Subcutaneous adipose tissue (tissue), 4 donors: Measurements from ENCODE around the gene VSIG8. TPM values are rescaled to one million over a fixed set of nuclear protein-coding genes. Genes with fewer than 3 reads are reported as not detected.

Source experiments
- CTCF ChIP-seq: fragments of 450-650 bp; IDR thresholded peaks from one replicate; pipeline ENCODE4 v1.5.1; 2016; ENCODE audit warnings: low read depth, mild to moderate bottlenecking, control low read depth, antibody characterized with exemption, moderate library complexity
- small RNA-seq: library from RNA; depleted of rRNA; stranded (forward); fragments of <200 nt; gene quantifications from one replicate; pipeline ENCODE3, GENCODE V24; 2016
- total RNA-seq, 4 donors: library from RNA; depleted of rRNA; stranded (reverse); fragments of >200 nt; gene quantifications; one replicate each; pipeline ENCODE4 v1.1.0, GENCODE V29; 2016

Gene VSIG8
- total RNA-seq, 4 donors from 2014 or later, result not detected

GRCh38 chr1:159817276-159818041 lies 45.0 kb downstream of the VSIG8 start:
- no peak for TF ChIP-seq CTCF

GRCh38 chr1:159815926-159816325 lies 46.5 kb downstream of the VSIG8 start:
- TF ChIP-seq CTCF, result no peak

- TF ChIP-seq CTCF, result no peak
Measured at GRCh38 chr1:159804924-159805323, 57.5 kb downstream of the VSIG8 start.

Small RNAs within 50 kb of the gene (small RNA-seq; reads per million reads assigned to genes)
- gene MIR4259 (not detected), gene RF00570 (not detected)

Other genes starting within 250 kb of the VSIG8 start
- gene CRP, start 148.1 kb downstream of the VSIG8 start, total RNA-seq, result under 1 TPM in 1 of 4 donors, not detected in 3; 0.57 TPM
- gene DUSP23, start 81.7 kb downstream of the VSIG8 start, total RNA-seq, result 10 to 100 TPM; 32.0 to 99.5 (median 75.4) TPM
- gene FCRL6, start 60.3 kb downstream of the VSIG8 start, total RNA-seq, result under 1 TPM in 2 of 4 donors, not detected in 2; 0.34 to 0.44 TPM
- gene SLAMF8, start 35.8 kb downstream of the VSIG8 start, total RNA-seq, result 10 to 100 TPM in 3 of 4 donors, 1 to 10 TPM in 1; 8.3 to 79.9 (median 14.4) TPM
- gene CFAP45, start 37.5 kb upstream of the VSIG8 start, total RNA-seq, result 1 to 10 TPM in 1 of 4 donors, under 1 TPM in 1, not detected in 2; 0.85 to 1.3 TPM
- 100 to 1,000 TPM; 128 to 237 (median 179) TPM for gene TAGLN2, start 62.9 kb upstream of the VSIG8 start, total RNA-seq
- under 1 TPM in 2 of 4 donors, not detected in 2; 0.17 to 0.33 TPM for gene IGSF9, start 83.0 kb upstream of the VSIG8 start, total RNA-seq
- gene SLAMF9, start 91.6 kb upstream of the VSIG8 start, total RNA-seq, result 10 to 100 TPM in 1 of 4 donors, 1 to 10 TPM in 1, under 1 TPM in 1, not detected in 1; 0.66 to 16.5 (median 3.6) TPM
- gene PIGM, start 169.3 kb upstream of the VSIG8 start, total RNA-seq, result 1 to 10 TPM; 4.2 to 7.3 (median 4.3) TPM
- not detected for gene KCNJ10, start 207.5 kb upstream of the VSIG8 start, total RNA-seq
- not detected for gene KCNJ9, start 218.9 kb upstream of the VSIG8 start, total RNA-seq
- 10 to 100 TPM in 3 of 4 donors, 1 to 10 TPM in 1; 6.4 to 28.8 (median 18.7) TPM for gene IGSF8, start 236.0 kb upstream of the VSIG8 start, total RNA-seq